ENCODE measurements around the gene FAM234A.

DNA sequence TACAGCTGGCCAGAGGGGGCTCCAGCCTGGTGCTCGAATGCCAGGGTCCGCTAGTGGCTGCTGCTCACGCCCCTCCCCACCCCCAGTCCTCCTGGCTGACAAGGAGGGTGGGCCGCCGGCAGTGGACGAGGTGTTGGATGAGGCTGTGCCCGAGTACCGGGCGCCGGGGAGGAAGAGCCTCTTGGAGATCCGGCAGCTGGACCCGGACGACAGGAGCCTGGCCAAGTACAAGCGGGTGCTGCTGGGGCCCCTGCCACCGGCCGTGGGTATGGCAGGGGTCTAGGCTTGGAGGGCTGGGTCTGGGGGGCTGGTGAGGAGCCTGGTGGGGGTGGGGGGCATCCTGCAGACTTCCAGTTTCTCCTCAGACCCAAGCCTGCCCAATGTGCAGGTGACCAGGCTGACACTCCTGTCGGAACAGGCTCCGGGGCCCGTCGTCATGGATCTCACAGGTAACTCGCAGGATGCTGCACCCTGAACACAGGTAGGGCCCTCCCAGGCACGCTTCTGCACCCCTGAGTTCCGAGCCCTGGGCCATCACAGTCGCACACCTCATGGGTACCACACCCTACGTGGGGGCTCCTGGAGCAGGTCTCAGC is 47.1 kb downstream of the FAM234A start:
- TF ChIP-seq SUZ12 (IDR thresholded peaks at IDR 0.05) (no peak), FOXM1 (IDR thresholded peaks at IDR 0.05; ENCODE audit: borderline replicate concordance) (no peak), FOXK2 (IDR thresholded peaks at IDR 0.05) (no peak), ARNT (IDR thresholded peaks at IDR 0.05) (no peak), SP1 (IDR thresholded peaks at IDR 0.05) (no peak), L3MBTL2 (conservative IDR thresholded peaks at IDR 0.05) (no peak), ELF4 (IDR thresholded peaks at IDR 0.05) (no peak), TARDBP (IDR thresholded peaks at IDR 0.05) (no peak), HDGF (IDR thresholded peaks at IDR 0.05; ENCODE audit: borderline replicate concordance) (no peak), NFRKB (IDR thresholded peaks at IDR 0.05) (no peak)
- TF ChIP-seq, protein P1, sequence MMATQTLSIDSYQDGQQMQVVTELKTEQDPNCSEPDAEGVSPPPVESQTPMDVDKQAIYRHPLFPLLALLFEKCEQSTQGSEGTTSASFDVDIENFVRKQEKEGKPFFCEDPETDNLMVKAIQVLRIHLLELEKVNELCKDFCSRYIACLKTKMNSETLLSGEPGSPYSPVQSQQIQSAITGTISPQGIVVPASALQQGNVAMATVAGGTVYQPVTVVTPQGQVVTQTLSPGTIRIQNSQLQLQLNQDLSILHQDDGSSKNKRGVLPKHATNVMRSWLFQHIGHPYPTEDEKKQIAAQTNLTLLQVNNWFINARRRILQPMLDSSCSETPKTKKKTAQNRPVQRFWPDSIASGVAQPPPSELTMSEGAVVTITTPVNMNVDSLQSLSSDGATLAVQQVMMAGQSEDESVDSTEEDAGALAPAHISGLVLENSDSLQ (IDR thresholded peaks at IDR 0.05): no peak
